Erythroblast (primary cell): Measurements from ENCODE around the gene STXBP4.

Experiments
- GATA1 ChIP-seq: IDR thresholded peaks from 2 replicates; pipeline ENCODE4 v1.6.1; 2011; ENCODE audit warnings: low read depth, mild to moderate bottlenecking, control low read depth, low read length, moderate library complexity
- POLR2A ChIP-seq: IDR thresholded peaks from 2 replicates; pipeline ENCODE4 v1.6.1; 2011; ENCODE audit warnings: mild to moderate bottlenecking, low read length

DNA sequence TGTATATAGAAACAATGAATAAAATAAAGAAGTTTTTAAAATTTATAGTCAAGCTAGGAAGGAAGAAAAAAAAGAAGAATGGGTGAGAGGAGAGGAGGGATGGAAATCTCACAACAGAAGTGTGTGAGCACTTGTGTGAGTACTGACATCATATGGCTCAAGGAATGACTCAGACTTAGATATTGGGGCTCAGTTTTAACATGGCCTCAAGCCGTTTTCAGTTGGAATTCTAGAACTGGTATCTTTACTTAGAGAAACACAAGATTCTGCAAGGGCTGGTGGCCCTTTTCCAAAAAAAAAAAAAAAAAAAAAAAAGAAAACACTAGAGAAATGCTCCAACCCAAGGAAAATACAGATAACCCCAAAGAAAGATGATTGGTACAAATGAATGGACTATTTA is 55.1 kb downstream of the STXBP4 start:
- TF ChIP-seq POLR2A (no peak), GATA1 (no peak)
